ACC112 (cell line): Measurements from ENCODE around the gene IMPACT.

Source experiments
- H2AFZ ChIP-seq: fragments of 200-600 bp; sonication (generic); one replicate; pipeline ENCODE4 v1.6.0; 2017; ENCODE audit warnings: antibody characterized with exemption, low read length; ENCODE audit not compliant: unreplicated experiment
- H3K27ac ChIP-seq: fragments of 200-600 bp; sonication (generic); 2 replicates; pipeline ENCODE4 v1.5.1; 2014; ENCODE audit warnings: low read depth, mild to moderate bottlenecking, antibody characterized with exemption, low read length, moderate library complexity
- H3K27me3 ChIP-seq: fragments of 200-600 bp; sonication (generic); 2 replicates; pipeline ENCODE4 v1.6.1; 2014; ENCODE audit warnings: mild to moderate bottlenecking, antibody characterized with exemption, low read length, moderate library complexity, mixed read lengths; ENCODE audit not compliant: insufficient read depth
- H3K36me3 ChIP-seq: fragments of 200-600 bp; sonication (generic); 2 replicates; pipeline ENCODE4 v1.6.1; 2016; ENCODE audit warnings: mild to moderate bottlenecking, antibody characterized with exemption, low read length, moderate library complexity, mixed read lengths; ENCODE audit not compliant: insufficient read depth
- H3K4me1 ChIP-seq: fragments of 200-600 bp; sonication (generic); one replicate; pipeline ENCODE4 v1.6.1; 2016; ENCODE audit warnings: low read length, mixed read lengths; ENCODE audit not compliant: insufficient read depth, unreplicated experiment, control insufficient read depth
- H3K4me3 ChIP-seq: fragments of 200-600 bp; sonication (generic); 2 replicates; pipeline ENCODE4 v1.5.1; 2014; ENCODE audit warnings: mild to moderate bottlenecking, low read depth, low read length
- H3K79me2 ChIP-seq: fragments of 200-600 bp; sonication (generic); one replicate; pipeline ENCODE4 v1.6.0; 2016; ENCODE audit warnings: low read length; ENCODE audit not compliant: control insufficient read depth, unreplicated experiment, insufficient read depth

The IMPACT gene

GRCh38 chr18:24497031-24497754, 70.7 kb downstream of the IMPACT start:
- Histone ChIP-seq H3K4me3 (no peak overlapping the region), H3K4me1 (peaks cover 8% of the 10 kb centered on the region), H3K79me2 (no peaks in the 10 kb centered on the region), H3K27me3 (peaks cover 7% of the 10 kb centered on the region; the same call in 1 of the 2 replicates), H3K36me3 (no peaks in the 10 kb centered on the region), H2AFZ (no peak overlapping the region), H3K27ac (no peak overlapping the region)

- no peak overlapping the region for H3K27ac ChIP-seq
- H2AFZ ChIP-seq: no peak overlapping the region
Observed at GRCh38 chr18:24499814-24500213, 73.3 kb downstream of the IMPACT start.

GRCh38 chr18:24500217-24500616, 73.7 kb downstream of the IMPACT start:
- peaks cover 13% of the 10 kb centered on the region; the same call in 1 of the 2 replicates for H3K27me3 ChIP-seq
- no peaks in the 10 kb centered on the region for H3K36me3 ChIP-seq
- H3K79me2 ChIP-seq: no peaks in the 10 kb centered on the region
- H2AFZ ChIP-seq: no peak overlapping the region
- peaks cover 8% of the 10 kb centered on the region for H3K4me1 ChIP-seq
- no peak overlapping the region for H3K27ac ChIP-seq
- no peak overlapping the region for H3K4me3 ChIP-seq

More at GRCh38 chr18:24499814-24500213, 73.3 kb downstream of the IMPACT start:
- Histone ChIP-seq H3K79me2 (no peaks in the 10 kb centered on the region), H3K4me1 (peaks cover 8% of the 10 kb centered on the region), H3K4me3 (no peak overlapping the region), H3K36me3 (no peaks in the 10 kb centered on the region), H3K27me3 (peaks cover 14% of the 10 kb centered on the region; the same call in 1 of the 2 replicates)

GRCh38 chr18:24500766-24501165, 74.3 kb downstream of the IMPACT start:
- Histone ChIP-seq H3K27ac (no peak overlapping the region), H3K36me3 (no peaks in the 10 kb centered on the region), H3K79me2 (no peaks in the 10 kb centered on the region), H3K27me3 (0 out of 2 replicates have a peak, but pooled peaks cover 11% of the 10 kb centered on the region), H3K4me3 (no peak overlapping the region), H2AFZ (no peak overlapping the region), H3K4me1 (peaks cover 8% of the 10 kb centered on the region)

GRCh38 chr18:24502667-24503523, 76.4 kb downstream of the IMPACT start:
- Histone ChIP-seq H3K36me3 (no peaks in the 10 kb centered on the region), H2AFZ (no peak overlapping the region), H3K27me3 (0 out of 2 replicates have a peak, but pooled peaks cover 11% of the 10 kb centered on the region), H3K4me1 (no peaks in the 10 kb centered on the region), H3K27ac (no peak overlapping the region), H3K4me3 (no peak overlapping the region), H3K79me2 (no peaks in the 10 kb centered on the region)
